Measurements from ENCODE around the gene AAK1. TPM values are rescaled to one million over a fixed set of nuclear protein-coding genes. Genes with fewer than 3 reads are reported as not detected.
"Not testable (repeated sequence)": the region's sequence is repeated elsewhere in the genome, so short reads cannot be mapped to it uniquely, and the experiment has no call there.

AAK1 gene
- total RNA-seq, 6 experiments from 2014 or later, result 96.6 to 123 (median 108) TPM

DNA sequence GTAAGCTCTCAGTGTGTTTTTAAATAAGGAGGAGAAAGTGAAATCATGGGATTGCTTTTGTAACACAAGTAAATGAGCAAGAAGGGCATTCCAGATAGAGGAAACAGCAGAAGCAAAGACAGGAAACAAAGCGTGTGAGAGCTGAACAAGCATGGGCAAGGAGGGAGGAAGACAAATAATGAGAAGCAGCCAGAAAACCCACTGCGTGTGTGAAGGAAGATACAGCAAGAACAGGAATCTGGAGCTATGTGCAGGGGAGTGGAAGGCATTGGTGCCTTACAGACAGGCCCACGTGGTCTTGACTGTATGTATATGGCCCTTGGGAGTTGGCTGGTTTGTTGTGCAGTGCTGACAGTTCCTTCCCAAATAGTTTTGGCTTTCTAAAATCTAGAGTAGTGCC lies 88.6 kb downstream of the AAK1 start:
- Mint-ChIP-seq H3K27me3 (ENCODE audit: insufficient read depth) (no peaks in the 10 kb centered on the region; the same call in 1 of the 2 replicates), H3K4me1 (ENCODE audit: low read depth) (peaks cover 66% of the 10 kb centered on the region), H3K4me3 (no peak overlapping the region), H3K27ac (peak overlapping the region; percentile 37), H3K9me3 (peaks cover 6% of the 10 kb centered on the region; the same call in 1 of the 2 replicates), H3K36me3 (ENCODE audit: low read depth) (peaks cover 50% of the 10 kb centered on the region)
- TF ChIP-seq, protein P1, sequence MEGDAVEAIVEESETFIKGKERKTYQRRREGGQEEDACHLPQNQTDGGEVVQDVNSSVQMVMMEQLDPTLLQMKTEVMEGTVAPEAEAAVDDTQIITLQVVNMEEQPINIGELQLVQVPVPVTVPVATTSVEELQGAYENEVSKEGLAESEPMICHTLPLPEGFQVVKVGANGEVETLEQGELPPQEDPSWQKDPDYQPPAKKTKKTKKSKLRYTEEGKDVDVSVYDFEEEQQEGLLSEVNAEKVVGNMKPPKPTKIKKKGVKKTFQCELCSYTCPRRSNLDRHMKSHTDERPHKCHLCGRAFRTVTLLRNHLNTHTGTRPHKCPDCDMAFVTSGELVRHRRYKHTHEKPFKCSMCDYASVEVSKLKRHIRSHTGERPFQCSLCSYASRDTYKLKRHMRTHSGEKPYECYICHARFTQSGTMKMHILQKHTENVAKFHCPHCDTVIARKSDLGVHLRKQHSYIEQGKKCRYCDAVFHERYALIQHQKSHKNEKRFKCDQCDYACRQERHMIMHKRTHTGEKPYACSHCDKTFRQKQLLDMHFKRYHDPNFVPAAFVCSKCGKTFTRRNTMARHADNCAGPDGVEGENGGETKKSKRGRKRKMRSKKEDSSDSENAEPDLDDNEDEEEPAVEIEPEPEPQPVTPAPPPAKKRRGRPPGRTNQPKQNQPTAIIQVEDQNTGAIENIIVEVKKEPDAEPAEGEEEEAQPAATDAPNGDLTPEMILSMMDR (IDR thresholded peaks at IDR 0.05), result no peak
- no peak for DNase-seq

DNA sequence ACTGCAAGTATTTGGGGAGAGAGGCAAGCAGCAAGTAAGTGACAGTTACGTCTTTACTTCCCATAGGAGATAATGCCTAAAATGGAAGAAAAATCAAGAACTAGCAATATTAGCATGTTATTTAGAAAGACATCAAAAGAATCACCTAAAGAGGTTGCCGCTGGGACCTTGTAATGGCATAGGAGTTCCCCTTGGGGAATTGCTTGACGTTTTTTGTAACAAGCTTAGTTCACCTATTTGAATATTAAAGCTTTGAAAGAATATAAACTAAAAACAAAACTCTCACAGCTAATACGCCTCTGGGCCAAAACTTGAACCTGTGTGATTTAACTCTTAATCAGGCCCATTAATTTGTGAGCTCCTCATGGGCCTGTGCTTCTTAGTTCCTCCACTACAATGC lies 89.0 kb downstream of the AAK1 start:
- no peaks in the 10 kb centered on the region; the same call in 1 of the 2 replicates for H3K27me3 Mint-ChIP-seq (ENCODE audit: insufficient read depth)
- peaks cover 66% of the 10 kb centered on the region for H3K4me1 Mint-ChIP-seq (ENCODE audit: low read depth)
- peaks cover 50% of the 10 kb centered on the region for H3K36me3 Mint-ChIP-seq (ENCODE audit: low read depth)
- no peak for DNase-seq
- TF ChIP-seq, protein P1 (IDR thresholded peaks at IDR 0.05), result no peak
- no peak overlapping the region for H3K4me3 Mint-ChIP-seq
- H3K27ac Mint-ChIP-seq, result peak overlapping the region; percentile 37
- peaks cover 6% of the 10 kb centered on the region; the same call in 1 of the 2 replicates for H3K9me3 Mint-ChIP-seq

DNA sequence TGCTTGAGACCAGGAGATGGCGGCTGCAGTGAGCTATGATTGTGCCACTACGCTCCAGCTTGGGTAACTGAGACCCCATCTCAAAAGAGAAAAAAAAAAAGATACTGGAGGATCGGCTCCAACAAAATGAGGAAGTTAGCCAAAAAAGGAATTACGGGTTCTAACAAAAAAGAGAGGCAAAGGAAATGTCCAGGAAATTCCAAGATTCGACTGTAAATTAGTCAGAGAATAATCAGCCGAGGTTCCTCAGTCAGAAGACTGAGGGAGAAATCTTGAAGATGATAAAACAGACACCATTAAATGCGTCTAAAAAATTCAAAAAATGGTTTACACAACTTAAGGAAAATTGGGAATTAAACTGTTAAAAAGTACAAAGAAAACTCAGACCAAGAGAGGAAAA lies 89.5 kb downstream of the AAK1 start:
- Mint-ChIP-seq H3K4me1 (ENCODE audit: low read depth) (peaks cover 66% of the 10 kb centered on the region), H3K27ac (peak overlapping the region; percentile 60), H3K27me3 (ENCODE audit: insufficient read depth) (no peaks in the 10 kb centered on the region; the same call in 1 of the 2 replicates), H3K9me3 (peaks cover 6% of the 10 kb centered on the region; the same call in 1 of the 2 replicates), H3K4me3 (no peak overlapping the region), H3K36me3 (ENCODE audit: low read depth) (peaks cover 50% of the 10 kb centered on the region)
- DNase-seq, result no peak
- TF ChIP-seq, protein P1 (IDR thresholded peaks at IDR 0.05), result no peak

- H3K9me3 Mint-ChIP-seq; H3K27me3 Mint-ChIP-seq (ENCODE audit: insufficient read depth); DNase-seq: not testable (repeated sequence)
- H3K4me3 Mint-ChIP-seq, result peak overlapping the region; percentile 18; the same call in 1 of the 2 replicates
- peak overlapping the region; percentile 70 for H3K27ac Mint-ChIP-seq
- peaks cover 76% of the 10 kb centered on the region for H3K4me1 Mint-ChIP-seq (ENCODE audit: low read depth)
- peaks cover 50% of the 10 kb centered on the region for H3K36me3 Mint-ChIP-seq (ENCODE audit: low read depth)
These were observed 93.0 kb downstream of the AAK1 start for GRCh38 chr2:69550511-69550910.

- H3K27me3 Mint-ChIP-seq (ENCODE audit: insufficient read depth), result no peaks in the 10 kb centered on the region; the same call in 1 of the 2 replicates
- H3K4me3 Mint-ChIP-seq, result peak overlapping the region; percentile 19
- H3K27ac Mint-ChIP-seq, result peak overlapping the region; percentile 63
- peaks cover 75% of the 10 kb centered on the region for H3K4me1 Mint-ChIP-seq (ENCODE audit: low read depth)
- TF ChIP-seq, protein P1 (IDR thresholded peaks at IDR 0.05), result no peak
- peaks cover 6% of the 10 kb centered on the region; the same call in 1 of the 2 replicates for H3K9me3 Mint-ChIP-seq
- peaks cover 49% of the 10 kb centered on the region for H3K36me3 Mint-ChIP-seq (ENCODE audit: low read depth)
- DNase-seq, result peak; percentile 68
These were observed 94.1 kb downstream of the AAK1 start for GRCh38 chr2:69549421-69549820.

- Mint-ChIP-seq H3K27ac (peak overlapping the region; percentile 70), H3K27me3 (ENCODE audit: insufficient read depth) (no peaks in the 10 kb centered on the region; the same call in 1 of the 2 replicates), H3K4me3 (peak overlapping the region; percentile 40), H3K4me1 (ENCODE audit: low read depth) (peaks cover 67% of the 10 kb centered on the region), H3K36me3 (ENCODE audit: low read depth) (peaks cover 42% of the 10 kb centered on the region), H3K9me3 (peaks cover 6% of the 10 kb centered on the region; the same call in 1 of the 2 replicates)
- TF ChIP-seq, protein P1 (IDR thresholded peaks at IDR 0.05), result no peak
- DNase-seq, result no peak
These were observed 95.4 kb downstream of the AAK1 start for GRCh38 chr2:69547984-69548715.

Data from HFFc6 (cell line).